ENCODE measurements around the gene PAK1IP1. TPM values are rescaled to one million over a fixed set of nuclear protein-coding genes. Genes with fewer than 3 reads are reported as not detected.
A peak's percentile ranks its signal among the peaks of the same experiment; 100 is the strongest.
"Not testable (repeated sequence)": the region's sequence is repeated elsewhere in the genome, so short reads cannot be mapped to it uniquely, and the experiment has no call there.

PAK1IP1 gene
- total RNA-seq, 2 donors from 2014 or later = 6.6 to 16.3 TPM

- peaks cover 12% of the 10 kb centered on the region for H3K4me1 ChIP-seq
- H3K27ac ChIP-seq = peak within 1 kb of the TSS; percentile 80
- DNase-seq = peak; percentile 100
- no peaks in the 10 kb centered on the region for H3K36me3 ChIP-seq
- TF ChIP-seq, protein P1, sequence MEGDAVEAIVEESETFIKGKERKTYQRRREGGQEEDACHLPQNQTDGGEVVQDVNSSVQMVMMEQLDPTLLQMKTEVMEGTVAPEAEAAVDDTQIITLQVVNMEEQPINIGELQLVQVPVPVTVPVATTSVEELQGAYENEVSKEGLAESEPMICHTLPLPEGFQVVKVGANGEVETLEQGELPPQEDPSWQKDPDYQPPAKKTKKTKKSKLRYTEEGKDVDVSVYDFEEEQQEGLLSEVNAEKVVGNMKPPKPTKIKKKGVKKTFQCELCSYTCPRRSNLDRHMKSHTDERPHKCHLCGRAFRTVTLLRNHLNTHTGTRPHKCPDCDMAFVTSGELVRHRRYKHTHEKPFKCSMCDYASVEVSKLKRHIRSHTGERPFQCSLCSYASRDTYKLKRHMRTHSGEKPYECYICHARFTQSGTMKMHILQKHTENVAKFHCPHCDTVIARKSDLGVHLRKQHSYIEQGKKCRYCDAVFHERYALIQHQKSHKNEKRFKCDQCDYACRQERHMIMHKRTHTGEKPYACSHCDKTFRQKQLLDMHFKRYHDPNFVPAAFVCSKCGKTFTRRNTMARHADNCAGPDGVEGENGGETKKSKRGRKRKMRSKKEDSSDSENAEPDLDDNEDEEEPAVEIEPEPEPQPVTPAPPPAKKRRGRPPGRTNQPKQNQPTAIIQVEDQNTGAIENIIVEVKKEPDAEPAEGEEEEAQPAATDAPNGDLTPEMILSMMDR (IDR thresholded peaks at IDR 0.05) = no peak
- H3K4me3 ChIP-seq = peak within 1 kb of the TSS; percentile 60
- intact Hi-C loops (cut with DNase I) = loop anchor here (10.0 kb wide), 1 partner anchor 53 kb away; the partner anchor contains the start of genes C6orf52 and PAK1IP1
- H3K9me3 ChIP-seq = no peaks in the 10 kb centered on the region
- H3K9ac ChIP-seq (ENCODE audit: low read depth in 2 of 2, low read length in 2 of 2) = peak within 1 kb of the TSS; percentile 67 to 91
- H3K27me3 ChIP-seq = no peaks in the 10 kb centered on the region
These were observed 52.6 kb downstream of the PAK1IP1 start, which contains the start of gene TMEM14B for GRCh38 chr6:10747251-10747972. Gene TMEM14B (plus strand): TSS chr6:10747805. CDS start chr6:10749246, 1,441 bp downstream.

DNA sequence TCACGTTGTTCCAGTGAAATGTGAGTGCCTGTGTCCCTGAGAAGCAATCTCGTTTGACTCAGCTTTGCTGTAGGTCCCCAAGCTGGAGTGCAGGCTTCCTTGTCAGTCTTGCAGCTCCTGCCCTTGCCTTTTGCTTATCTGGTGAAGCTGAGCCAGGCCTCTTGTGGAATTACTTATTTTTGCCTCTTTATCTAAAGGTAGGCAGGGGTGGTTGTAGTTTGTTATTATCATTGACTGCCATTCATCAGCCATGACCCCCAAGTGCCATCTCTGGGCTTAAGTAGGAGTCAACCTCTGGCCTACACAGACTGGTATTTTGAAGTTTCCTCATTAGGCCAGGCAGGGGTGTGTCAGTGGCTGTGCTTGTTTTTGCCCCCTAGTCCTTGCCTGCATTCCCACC is 55.0 kb downstream of the PAK1IP1 start:
- intact Hi-C loops (cut with DNase I) = loop anchor here (10.0 kb wide), 1 partner anchor 55 kb away; the partner anchor contains the start of genes C6orf52 and PAK1IP1
- TF ChIP-seq, protein P1 (IDR thresholded peaks at IDR 0.05) = no peak
- H3K4me1 ChIP-seq = peaks cover 12% of the 10 kb centered on the region
- H3K9me3 ChIP-seq = no peaks in the 10 kb centered on the region
- H3K4me3 ChIP-seq = no peak overlapping the region
- no peaks in the 10 kb centered on the region for H3K27me3 ChIP-seq
- no peak overlapping the region for H3K9ac ChIP-seq (ENCODE audit: low read depth in 2 of 2, low read length in 2 of 2)
- no peak for DNase-seq
- no peaks in the 10 kb centered on the region for H3K36me3 ChIP-seq
- H3K27ac ChIP-seq = no peak overlapping the region

- H3K36me3 ChIP-seq; H3K9ac ChIP-seq (ENCODE audit: low read depth in 2 of 2, low read length in 2 of 2); DNase-seq; H3K4me3 ChIP-seq; H3K9me3 ChIP-seq; H3K27me3 ChIP-seq; intact Hi-C loops (cut with DNase I); H3K27ac ChIP-seq: not testable (repeated sequence)
- H3K4me1 ChIP-seq = peaks cover 12% of the 10 kb centered on the region
These were observed 55.8 kb downstream of the PAK1IP1 start for GRCh38 chr6:10750568-10750967.

GRCh38 chr6:10751757-10752156 is 57.0 kb downstream of the PAK1IP1 start:
- DNase-seq; H3K9ac ChIP-seq (ENCODE audit: low read depth in 2 of 2, low read length in 2 of 2); H3K27ac ChIP-seq; H3K36me3 ChIP-seq; H3K4me1 ChIP-seq; H3K9me3 ChIP-seq; H3K27me3 ChIP-seq; H3K4me3 ChIP-seq; intact Hi-C loops (cut with DNase I): not testable (repeated sequence)

DNA sequence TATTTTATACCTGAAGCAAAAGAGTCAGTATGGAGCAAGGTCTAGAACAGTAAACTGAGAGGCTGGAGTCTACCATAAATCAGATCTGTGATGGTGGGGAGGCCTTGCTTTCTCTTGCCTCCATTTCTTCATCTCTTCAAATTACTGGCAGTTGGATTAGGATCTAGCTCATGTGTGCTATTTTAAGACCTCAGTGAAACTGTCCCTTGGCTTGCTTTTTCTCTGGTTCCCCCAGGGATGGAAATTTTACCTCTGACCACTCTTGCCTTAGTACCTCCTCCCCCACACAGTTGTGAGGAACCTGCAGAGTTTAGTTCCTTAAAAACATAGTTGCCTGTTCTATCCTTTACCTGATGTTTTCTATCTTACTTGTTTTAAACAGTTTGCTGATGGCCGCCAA is 61.3 kb downstream of the PAK1IP1 start:
- intact Hi-C loops (cut with DNase I) = no loop called here
- H3K9me3 ChIP-seq = no peaks in the 10 kb centered on the region
- DNase-seq = no peak
- H3K27me3 ChIP-seq = no peaks in the 10 kb centered on the region
- H3K27ac ChIP-seq = no peak overlapping the region
- H3K4me3 ChIP-seq = no peak overlapping the region
- TF ChIP-seq, protein P1 (IDR thresholded peaks at IDR 0.05) = no peak
- no peak overlapping the region for H3K9ac ChIP-seq (ENCODE audit: low read depth in 2 of 2, low read length in 2 of 2)
- H3K4me1 ChIP-seq = no peaks in the 10 kb centered on the region
- H3K36me3 ChIP-seq = no peaks in the 10 kb centered on the region

Other genes with a start within 250 kb of the PAK1IP1 start
- gene GCNT2, start 173.6 kb upstream of the PAK1IP1 start, total RNA-seq = 1 to 10 TPM; 9.8 to 9.9 TPM
- gene C6orf52, start 356 bp upstream of the PAK1IP1 start, total RNA-seq = under 1 TPM; 0.69 to 0.99 TPM
- gene TMEM14C, start 28.1 kb downstream of the PAK1IP1 start, total RNA-seq = 10 to 100 TPM; 63.4 to 86.8 TPM
- gene TMEM14B, start 52.8 kb downstream of the PAK1IP1 start, total RNA-seq = 10 to 100 TPM; 58.7 to 73.3 TPM
- not detected for gene MAK, start 143.6 kb downstream of the PAK1IP1 start, total RNA-seq
- gene GCM2, start 187.1 kb downstream of the PAK1IP1 start, total RNA-seq = not detected
- under 1 TPM in 1 of 2 donors, not detected in 1; 0.11 TPM for gene SYCP2L, start 192.1 kb downstream of the PAK1IP1 start, total RNA-seq